ENCODE results near the gene TBL1X.

The TBL1X gene

GRCh38 chrX:9635368-9635767, 170.5 kb downstream of the TBL1X start:
- TF ChIP-seq CTCF (IDR thresholded peaks at IDR 0.05): no peak

- TF ChIP-seq CTCF (IDR thresholded peaks at IDR 0.05): no peak
Measured at GRCh38 chrX:9635803-9636202, 170.9 kb downstream of the TBL1X start.

GRCh38 chrX:9638871-9639270, 174.0 kb downstream of the TBL1X start:
- no peak for TF ChIP-seq CTCF (IDR thresholded peaks at IDR 0.05)

GRCh38 chrX:9642270-9642995, 177.6 kb downstream of the TBL1X start:
- TF ChIP-seq CTCF (IDR thresholded peaks at IDR 0.05): no peak

- no peak for TF ChIP-seq CTCF (IDR thresholded peaks at IDR 0.05)
Measured at GRCh38 chrX:9643807-9644206, 178.9 kb downstream of the TBL1X start.

GRCh38 chrX:9644335-9644734, 179.5 kb downstream of the TBL1X start:
- no peak for TF ChIP-seq CTCF (IDR thresholded peaks at IDR 0.05)

- TF ChIP-seq CTCF (IDR thresholded peaks at IDR 0.05): no peak
Measured at GRCh38 chrX:9646471-9647224, 181.8 kb downstream of the TBL1X start.

Measured in LNCAP (cell line).